ENCODE measurements around the gene CAPN2. TPM values are rescaled to one million over a fixed set of nuclear protein-coding genes. Genes with fewer than 3 reads are reported as not detected.
"Not testable (repeated sequence)": the region's sequence is repeated elsewhere in the genome, so short reads cannot be mapped to it uniquely, and the experiment has no call there.

CAPN2 gene
- total RNA-seq, 4 donors from 2014 or later: 143 to 276 (median 202) TPM

DNA sequence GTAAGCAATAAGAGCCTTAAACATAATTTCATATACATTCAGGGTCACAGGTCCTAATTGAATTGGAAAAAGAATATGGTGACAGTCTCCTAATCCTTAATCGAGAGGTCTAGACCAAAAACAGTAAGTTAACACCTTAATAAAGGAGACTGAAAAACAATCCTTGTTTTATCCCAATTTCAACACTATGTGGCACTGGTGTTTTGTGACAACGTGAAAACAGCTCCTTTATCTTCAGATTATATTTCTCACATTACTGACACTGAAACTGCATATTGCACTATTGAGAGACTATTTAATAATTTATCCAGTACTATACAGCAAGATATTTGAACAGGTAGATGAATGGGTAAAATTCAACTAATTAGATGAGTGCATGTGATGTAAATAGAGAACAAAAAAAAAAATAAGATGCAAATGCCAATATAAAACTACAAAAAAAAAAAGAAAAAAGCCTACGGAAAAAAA, 99.3 kb downstream of the CAPN2 start:
- TF ChIP-seq, protein P1, sequence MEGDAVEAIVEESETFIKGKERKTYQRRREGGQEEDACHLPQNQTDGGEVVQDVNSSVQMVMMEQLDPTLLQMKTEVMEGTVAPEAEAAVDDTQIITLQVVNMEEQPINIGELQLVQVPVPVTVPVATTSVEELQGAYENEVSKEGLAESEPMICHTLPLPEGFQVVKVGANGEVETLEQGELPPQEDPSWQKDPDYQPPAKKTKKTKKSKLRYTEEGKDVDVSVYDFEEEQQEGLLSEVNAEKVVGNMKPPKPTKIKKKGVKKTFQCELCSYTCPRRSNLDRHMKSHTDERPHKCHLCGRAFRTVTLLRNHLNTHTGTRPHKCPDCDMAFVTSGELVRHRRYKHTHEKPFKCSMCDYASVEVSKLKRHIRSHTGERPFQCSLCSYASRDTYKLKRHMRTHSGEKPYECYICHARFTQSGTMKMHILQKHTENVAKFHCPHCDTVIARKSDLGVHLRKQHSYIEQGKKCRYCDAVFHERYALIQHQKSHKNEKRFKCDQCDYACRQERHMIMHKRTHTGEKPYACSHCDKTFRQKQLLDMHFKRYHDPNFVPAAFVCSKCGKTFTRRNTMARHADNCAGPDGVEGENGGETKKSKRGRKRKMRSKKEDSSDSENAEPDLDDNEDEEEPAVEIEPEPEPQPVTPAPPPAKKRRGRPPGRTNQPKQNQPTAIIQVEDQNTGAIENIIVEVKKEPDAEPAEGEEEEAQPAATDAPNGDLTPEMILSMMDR (IDR thresholded peaks at IDR 0.05): peak in 5 of 6 experiments; percentile 16 to 68 (median 56)
- TF ChIP-seq POLR2A (IDR thresholded peaks at IDR 0.05): no peak
- Histone ChIP-seq H3K27me3 (no peaks in the 10 kb centered on the region), H3K36me3 (peaks cover 0 to 42% (median 0%) of the 10 kb centered on the region in 3 donors), H3K27ac (no peak overlapping the region), H3K9me3 (no peaks in the 10 kb centered on the region), H3K4me1 (no peaks in the 10 kb centered on the region), H3K4me3 (no peak overlapping the region)
- DNase-seq: no peak

DNA sequence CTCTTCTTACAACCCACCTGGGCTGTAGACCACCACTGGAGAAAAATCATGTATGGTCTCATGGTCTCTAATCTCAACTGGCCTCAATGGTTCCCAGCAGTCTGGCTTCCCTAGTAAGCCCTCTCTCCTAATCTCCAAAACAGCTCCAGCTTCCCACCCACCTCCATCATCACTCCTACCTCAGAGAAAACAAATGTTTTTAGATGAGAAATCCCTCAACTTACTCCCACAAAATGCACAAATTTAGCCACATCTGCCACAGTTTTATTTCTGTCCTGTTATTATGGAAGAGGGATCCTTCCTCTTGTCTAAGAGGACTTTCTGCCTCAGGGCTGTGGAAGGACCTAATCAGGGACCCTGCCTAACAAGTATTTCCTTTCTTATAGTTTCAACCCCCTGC, 101.3 kb downstream of the CAPN2 start:
- DNase-seq: no peak
- no peak overlapping the region for H3K4me3 ChIP-seq
- TF ChIP-seq, protein P1 (IDR thresholded peaks at IDR 0.05): no peak
- no peak for TF ChIP-seq POLR2A (IDR thresholded peaks at IDR 0.05)
- no peaks in the 10 kb centered on the region for H3K27me3 ChIP-seq
- H3K9me3 ChIP-seq: no peaks in the 10 kb centered on the region
- no peak overlapping the region for H3K27ac ChIP-seq
- H3K36me3 ChIP-seq: peaks cover 0 to 41% (median 0%) of the 10 kb centered on the region in 3 donors
- no peaks in the 10 kb centered on the region for H3K4me1 ChIP-seq

DNA sequence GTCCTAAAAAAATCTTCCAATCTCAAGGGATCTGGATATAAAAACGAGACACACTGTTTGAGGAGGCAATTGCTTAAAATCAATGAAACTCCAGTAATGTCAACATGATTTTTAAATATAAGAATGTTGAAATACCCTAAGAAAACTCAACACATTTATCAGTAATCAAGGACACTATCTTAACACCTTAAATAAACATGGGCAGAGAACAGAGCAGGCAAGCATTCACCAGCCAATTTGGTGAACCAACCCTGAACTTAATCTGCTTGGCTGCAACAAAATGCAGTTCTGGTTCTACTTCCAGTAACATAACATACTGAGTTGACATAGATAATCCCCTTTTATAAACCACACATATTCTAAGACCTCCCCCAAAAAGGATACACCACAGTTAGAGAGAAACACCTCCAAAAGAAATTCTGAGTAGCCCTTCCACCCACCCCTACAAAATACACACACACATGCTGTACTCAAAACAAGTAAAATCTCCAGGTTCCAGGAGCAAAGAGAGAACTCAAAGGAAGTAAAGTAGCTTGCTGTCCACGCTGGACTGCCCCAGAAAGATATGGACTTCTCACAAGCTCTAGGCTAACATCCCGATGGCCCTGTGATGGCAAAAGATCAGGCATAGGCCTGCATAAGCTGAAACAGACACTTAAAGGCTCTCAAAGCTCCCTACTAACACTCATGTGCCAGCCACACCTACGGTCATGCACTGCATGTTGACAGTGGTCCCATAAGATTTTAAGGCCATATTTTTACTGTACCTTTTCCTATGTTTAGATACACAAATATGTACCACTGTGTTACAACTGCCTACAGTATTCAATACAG, 102.9 kb downstream of the CAPN2 start:
- Histone ChIP-seq H3K4me1 (no peaks in the 10 kb centered on the region), H3K27me3 (no peaks in the 10 kb centered on the region), H3K4me3 (no peak overlapping the region), H3K27ac (no peak overlapping the region), H3K36me3 (peaks cover 0 to 29% (median 0%) of the 10 kb centered on the region in 3 donors), H3K9me3 (no peaks in the 10 kb centered on the region)
- DNase-seq: no peak
- TF ChIP-seq, protein P1 (IDR thresholded peaks at IDR 0.05): no peak
- TF ChIP-seq POLR2A (IDR thresholded peaks at IDR 0.05): no peak

DNA sequence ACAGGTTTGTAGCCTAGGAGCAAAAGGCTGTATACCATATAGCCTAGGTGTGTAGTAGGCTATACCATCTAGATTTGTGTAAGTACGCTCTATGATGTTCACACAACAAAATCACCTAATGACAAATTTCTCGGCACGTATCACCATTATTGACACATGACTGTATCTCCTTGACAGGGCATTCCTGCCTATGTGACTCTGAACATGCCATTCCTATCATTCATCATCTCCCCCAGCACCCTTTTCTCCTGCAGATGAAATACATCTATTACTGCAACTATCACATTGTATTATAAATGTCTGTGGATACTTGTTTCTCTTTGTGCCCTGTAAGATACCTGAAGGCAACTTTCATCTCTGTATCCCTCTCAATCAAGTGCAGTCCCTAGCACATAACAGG, 103.5 kb downstream of the CAPN2 start:
- no peaks in the 10 kb centered on the region for H3K27me3 ChIP-seq
- H3K36me3 ChIP-seq: peaks cover 0 to 34% (median 0%) of the 10 kb centered on the region in 3 donors
- DNase-seq: no peak
- no peak overlapping the region for H3K27ac ChIP-seq
- no peaks in the 10 kb centered on the region for H3K9me3 ChIP-seq
- no peak for TF ChIP-seq POLR2A (IDR thresholded peaks at IDR 0.05)
- TF ChIP-seq, protein P1 (IDR thresholded peaks at IDR 0.05): no peak
- no peaks in the 10 kb centered on the region for H3K4me1 ChIP-seq
- no peak overlapping the region for H3K4me3 ChIP-seq

DNA sequence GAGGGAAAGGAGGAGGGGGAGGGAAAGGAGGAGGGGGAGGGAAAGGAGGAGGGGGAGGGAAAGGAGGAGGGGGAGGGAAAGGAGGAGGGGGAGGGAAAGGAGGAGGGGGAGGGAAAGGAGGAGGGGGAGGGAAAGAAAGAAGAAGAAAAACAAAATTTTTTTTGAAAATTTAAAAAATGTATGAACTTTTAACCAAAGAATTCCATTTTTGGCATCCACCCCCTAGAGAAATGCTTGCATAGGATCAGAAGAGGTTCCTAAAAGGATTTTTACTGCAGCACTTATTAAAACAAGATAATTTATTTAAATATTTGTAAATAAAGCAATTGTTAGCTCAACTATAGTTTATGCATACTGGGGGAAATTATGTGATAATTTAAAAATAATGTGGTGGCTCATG, 104.9 kb downstream of the CAPN2 start:
- not testable (repeated sequence) for H3K4me3 ChIP-seq, DNase-seq, H3K27me3 ChIP-seq, H3K27ac ChIP-seq, H3K9me3 ChIP-seq, H3K4me1 ChIP-seq
- H3K36me3 ChIP-seq: peaks cover 0 to 33% (median 0%) of the 10 kb centered on the region in 3 donors

DNA sequence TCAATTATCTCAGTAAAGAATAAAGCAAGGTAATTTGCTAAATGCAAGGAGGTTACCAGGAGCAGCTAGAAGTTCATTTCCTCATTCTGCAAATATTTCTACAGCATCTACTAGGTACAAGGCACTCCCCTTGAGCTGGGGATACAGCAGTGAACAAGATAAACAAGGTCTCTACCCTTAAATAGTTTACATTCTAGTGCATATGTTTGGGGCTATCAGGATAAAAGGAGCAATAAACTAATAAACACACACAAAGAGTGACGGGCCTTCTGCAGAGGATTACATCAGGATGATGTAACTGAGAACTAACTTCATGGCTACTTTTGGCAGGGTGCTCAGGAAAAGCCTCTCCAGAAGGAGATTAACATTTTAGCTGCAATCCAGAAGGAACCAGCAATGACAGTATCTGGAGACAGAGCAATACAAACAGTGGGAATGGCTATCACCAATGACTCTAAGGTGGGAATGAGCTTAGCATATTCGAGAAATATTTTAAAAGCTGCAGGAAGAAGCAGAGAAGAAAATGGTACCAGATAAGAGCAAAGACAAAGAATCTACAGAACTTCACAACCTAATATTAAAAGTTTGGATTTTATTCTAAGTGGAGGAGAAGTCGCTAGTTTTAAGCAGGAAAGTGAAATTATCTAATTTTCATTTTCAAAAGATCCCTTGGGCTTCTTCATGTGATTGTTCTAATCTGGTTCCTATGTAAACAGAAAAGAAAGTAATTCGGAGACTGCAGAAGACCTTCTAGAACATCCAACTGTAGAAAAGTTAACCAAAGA, 107.6 kb downstream of the CAPN2 start:
- no peak for DNase-seq
- peaks cover 0 to 13% (median 0%) of the 10 kb centered on the region in 3 donors for H3K36me3 ChIP-seq
- H3K4me1 ChIP-seq: no peaks in the 10 kb centered on the region
- H3K9me3 ChIP-seq: no peaks in the 10 kb centered on the region
- no peak overlapping the region for H3K4me3 ChIP-seq
- no peak overlapping the region for H3K27ac ChIP-seq
- H3K27me3 ChIP-seq: no peaks in the 10 kb centered on the region
- no peak for TF ChIP-seq POLR2A (IDR thresholded peaks at IDR 0.05)
- TF ChIP-seq, protein P1 (IDR thresholded peaks at IDR 0.05): no peak

All from Peyer's patch (tissue), 4 donors.